ENCODE results near the gene TAB2.

DNA sequence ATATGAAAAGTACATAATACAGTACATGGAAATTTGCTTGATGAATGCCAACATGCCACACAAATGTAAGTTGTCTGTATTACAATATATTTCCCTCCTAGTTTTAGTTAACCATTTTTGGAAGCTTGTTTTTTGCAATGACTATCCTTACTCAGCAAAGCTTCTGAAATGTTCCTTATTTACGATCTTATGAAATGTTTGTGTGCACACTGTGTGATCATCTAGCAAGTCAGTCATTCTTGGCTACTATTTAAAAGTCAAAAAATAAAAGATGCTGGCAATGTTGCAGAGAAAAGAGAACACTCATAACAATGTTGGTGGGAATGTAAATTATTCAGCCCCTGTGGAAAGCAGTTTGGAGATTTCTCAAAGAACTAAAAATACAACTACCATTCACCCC lies 116.4 kb downstream of the TAB2 start:
- TF ChIP-seq, protein P1, sequence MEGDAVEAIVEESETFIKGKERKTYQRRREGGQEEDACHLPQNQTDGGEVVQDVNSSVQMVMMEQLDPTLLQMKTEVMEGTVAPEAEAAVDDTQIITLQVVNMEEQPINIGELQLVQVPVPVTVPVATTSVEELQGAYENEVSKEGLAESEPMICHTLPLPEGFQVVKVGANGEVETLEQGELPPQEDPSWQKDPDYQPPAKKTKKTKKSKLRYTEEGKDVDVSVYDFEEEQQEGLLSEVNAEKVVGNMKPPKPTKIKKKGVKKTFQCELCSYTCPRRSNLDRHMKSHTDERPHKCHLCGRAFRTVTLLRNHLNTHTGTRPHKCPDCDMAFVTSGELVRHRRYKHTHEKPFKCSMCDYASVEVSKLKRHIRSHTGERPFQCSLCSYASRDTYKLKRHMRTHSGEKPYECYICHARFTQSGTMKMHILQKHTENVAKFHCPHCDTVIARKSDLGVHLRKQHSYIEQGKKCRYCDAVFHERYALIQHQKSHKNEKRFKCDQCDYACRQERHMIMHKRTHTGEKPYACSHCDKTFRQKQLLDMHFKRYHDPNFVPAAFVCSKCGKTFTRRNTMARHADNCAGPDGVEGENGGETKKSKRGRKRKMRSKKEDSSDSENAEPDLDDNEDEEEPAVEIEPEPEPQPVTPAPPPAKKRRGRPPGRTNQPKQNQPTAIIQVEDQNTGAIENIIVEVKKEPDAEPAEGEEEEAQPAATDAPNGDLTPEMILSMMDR (conservative IDR thresholded peaks at IDR 0.05; ENCODE audit: low read depth, low read length), result no peak
- TF ChIP-seq EZH2phosphoT487 (IDR thresholded peaks at IDR 0.05; ENCODE audit: borderline replicate concordance, low read length), result no peak
